Measurements from ENCODE around the gene KASH5.

The KASH5 gene

GRCh38 chr19:49425922-49426592 is 38.0 kb downstream of the KASH5 start:
- Histone ChIP-seq H3K4me3 (ENCODE audit: low read length) (no peak overlapping the region), H3K36me3 (ENCODE audit: control insufficient read depth, insufficient read depth, low read length, severe bottlenecking) (no peaks in the 10 kb centered on the region), H3K4me1 (ENCODE audit: control insufficient read depth, insufficient read depth, low read length) (peaks cover 9% of the 10 kb centered on the region), H3K9me3 (ENCODE audit: control insufficient read depth, low read length) (no peaks in the 10 kb centered on the region), H3K27me3 (replicated peaks; ENCODE audit: control insufficient read depth, insufficient read depth, low read length) (peaks cover 85% of the 10 kb centered on the region), H3K9ac (ENCODE audit: low read length) (no peak overlapping the region)
- no peak for DNase-seq (ENCODE audit: low read depth)

- H3K4me1 ChIP-seq (ENCODE audit: control insufficient read depth, insufficient read depth, low read length), result peaks cover 9% of the 10 kb centered on the region
- H3K27me3 ChIP-seq (replicated peaks; ENCODE audit: control insufficient read depth, insufficient read depth, low read length), result peaks cover 80% of the 10 kb centered on the region
- H3K9me3 ChIP-seq (ENCODE audit: control insufficient read depth, low read length), result no peaks in the 10 kb centered on the region
- no peak for DNase-seq (ENCODE audit: low read depth)
- no peak overlapping the region for H3K9ac ChIP-seq (ENCODE audit: low read length)
- no peak overlapping the region for H3K4me3 ChIP-seq (ENCODE audit: low read length)
- H3K36me3 ChIP-seq (ENCODE audit: control insufficient read depth, insufficient read depth, low read length, severe bottlenecking), result no peaks in the 10 kb centered on the region
These were observed 39.3 kb downstream of the KASH5 start for GRCh38 chr19:49427339-49427738.

GRCh38 chr19:49427855-49428546 is 40.0 kb downstream of the KASH5 start:
- peaks cover 3% of the 10 kb centered on the region for H3K4me1 ChIP-seq (ENCODE audit: control insufficient read depth, insufficient read depth, low read length)
- DNase-seq (ENCODE audit: low read depth), result no peak

GRCh38 chr19:49428547-49429451 is 40.8 kb downstream of the KASH5 start:
- Histone ChIP-seq H3K9me3 (ENCODE audit: control insufficient read depth, low read length) (no peaks in the 10 kb centered on the region), H3K36me3 (ENCODE audit: control insufficient read depth, insufficient read depth, low read length, severe bottlenecking) (no peaks in the 10 kb centered on the region), H3K4me3 (ENCODE audit: low read length) (no peak overlapping the region)

More at GRCh38 chr19:49427855-49428546, 40.0 kb downstream of the KASH5 start:
- H3K4me3 ChIP-seq (ENCODE audit: low read length), result no peak overlapping the region
- H3K36me3 ChIP-seq (ENCODE audit: control insufficient read depth, insufficient read depth, low read length, severe bottlenecking), result no peaks in the 10 kb centered on the region
- peaks cover 74% of the 10 kb centered on the region for H3K27me3 ChIP-seq (replicated peaks; ENCODE audit: control insufficient read depth, insufficient read depth, low read length)
- H3K9ac ChIP-seq (ENCODE audit: low read length), result no peak overlapping the region
- no peaks in the 10 kb centered on the region for H3K9me3 ChIP-seq (ENCODE audit: control insufficient read depth, low read length)

GRCh38 chr19:49430172-49430677 is 42.2 kb downstream of the KASH5 start:
- Histone ChIP-seq H3K9me3 (ENCODE audit: control insufficient read depth, low read length) (no peaks in the 10 kb centered on the region), H3K4me3 (ENCODE audit: low read length) (no peak overlapping the region), H3K36me3 (ENCODE audit: control insufficient read depth, insufficient read depth, low read length, severe bottlenecking) (no peaks in the 10 kb centered on the region), H3K9ac (ENCODE audit: low read length) (no peak overlapping the region), H3K27me3 (replicated peaks; ENCODE audit: control insufficient read depth, insufficient read depth, low read length) (peaks cover 60% of the 10 kb centered on the region), H3K4me1 (ENCODE audit: control insufficient read depth, insufficient read depth, low read length) (peaks cover 3% of the 10 kb centered on the region)
- DNase-seq (ENCODE audit: low read depth), result no peak

More at GRCh38 chr19:49428547-49429451, 40.8 kb downstream of the KASH5 start:
- no peak overlapping the region for H3K9ac ChIP-seq (ENCODE audit: low read length)
- H3K27me3 ChIP-seq (replicated peaks; ENCODE audit: control insufficient read depth, insufficient read depth, low read length), result peaks cover 69% of the 10 kb centered on the region
- no peak for DNase-seq (ENCODE audit: low read depth)
- peaks cover 3% of the 10 kb centered on the region for H3K4me1 ChIP-seq (ENCODE audit: control insufficient read depth, insufficient read depth, low read length)

- Histone ChIP-seq H3K36me3 (ENCODE audit: control insufficient read depth, insufficient read depth, low read length, severe bottlenecking) (no peaks in the 10 kb centered on the region), H3K27me3 (replicated peaks; ENCODE audit: control insufficient read depth, insufficient read depth, low read length) (peaks cover 54% of the 10 kb centered on the region), H3K4me1 (ENCODE audit: control insufficient read depth, insufficient read depth, low read length) (peaks cover 3% of the 10 kb centered on the region), H3K9me3 (ENCODE audit: control insufficient read depth, low read length) (no peaks in the 10 kb centered on the region), H3K4me3 (ENCODE audit: low read length) (no peak overlapping the region), H3K9ac (ENCODE audit: low read length) (no peak overlapping the region)
- no peak for DNase-seq (ENCODE audit: low read depth)
These were observed 42.8 kb downstream of the KASH5 start for GRCh38 chr19:49430678-49431329.

GRCh38 chr19:49431330-49431749 is 43.3 kb downstream of the KASH5 start:
- H3K27me3 ChIP-seq (replicated peaks; ENCODE audit: control insufficient read depth, insufficient read depth, low read length), result peaks cover 53% of the 10 kb centered on the region
- DNase-seq (ENCODE audit: low read depth), result no peak
- no peak overlapping the region for H3K9ac ChIP-seq (ENCODE audit: low read length)
- no peak overlapping the region for H3K4me3 ChIP-seq (ENCODE audit: low read length)
- H3K9me3 ChIP-seq (ENCODE audit: control insufficient read depth, low read length), result no peaks in the 10 kb centered on the region
- no peaks in the 10 kb centered on the region for H3K36me3 ChIP-seq (ENCODE audit: control insufficient read depth, insufficient read depth, low read length, severe bottlenecking)
- no peaks in the 10 kb centered on the region for H3K4me1 ChIP-seq (ENCODE audit: control insufficient read depth, insufficient read depth, low read length)

- Histone ChIP-seq H3K4me1 (ENCODE audit: control insufficient read depth, insufficient read depth, low read length) (no peaks in the 10 kb centered on the region), H3K9ac (ENCODE audit: low read length) (no peak overlapping the region), H3K4me3 (ENCODE audit: low read length) (no peak overlapping the region), H3K9me3 (ENCODE audit: control insufficient read depth, low read length) (no peaks in the 10 kb centered on the region), H3K27me3 (replicated peaks; ENCODE audit: control insufficient read depth, insufficient read depth, low read length) (peaks cover 49% of the 10 kb centered on the region), H3K36me3 (ENCODE audit: control insufficient read depth, insufficient read depth, low read length, severe bottlenecking) (no peaks in the 10 kb centered on the region)
- no peak for DNase-seq (ENCODE audit: low read depth)
These were observed 44.4 kb downstream of the KASH5 start for GRCh38 chr19:49432141-49433073.

GRCh38 chr19:49433240-49433901 is 45.3 kb downstream of the KASH5 start:
- no peaks in the 10 kb centered on the region for H3K36me3 ChIP-seq (ENCODE audit: control insufficient read depth, insufficient read depth, low read length, severe bottlenecking)
- H3K9me3 ChIP-seq (ENCODE audit: control insufficient read depth, low read length), result no peaks in the 10 kb centered on the region
- no peak for DNase-seq (ENCODE audit: low read depth)
- H3K4me3 ChIP-seq (ENCODE audit: low read length), result no peak overlapping the region
- H3K27me3 ChIP-seq (replicated peaks; ENCODE audit: control insufficient read depth, insufficient read depth, low read length), result peaks cover 51% of the 10 kb centered on the region
- H3K4me1 ChIP-seq (ENCODE audit: control insufficient read depth, insufficient read depth, low read length), result no peaks in the 10 kb centered on the region
- no peak overlapping the region for H3K9ac ChIP-seq (ENCODE audit: low read length)

Measured in adipocyte (in vitro differentiated cells).